ENCODE results near the gene QTRT2.

The QTRT2 gene

DNA sequence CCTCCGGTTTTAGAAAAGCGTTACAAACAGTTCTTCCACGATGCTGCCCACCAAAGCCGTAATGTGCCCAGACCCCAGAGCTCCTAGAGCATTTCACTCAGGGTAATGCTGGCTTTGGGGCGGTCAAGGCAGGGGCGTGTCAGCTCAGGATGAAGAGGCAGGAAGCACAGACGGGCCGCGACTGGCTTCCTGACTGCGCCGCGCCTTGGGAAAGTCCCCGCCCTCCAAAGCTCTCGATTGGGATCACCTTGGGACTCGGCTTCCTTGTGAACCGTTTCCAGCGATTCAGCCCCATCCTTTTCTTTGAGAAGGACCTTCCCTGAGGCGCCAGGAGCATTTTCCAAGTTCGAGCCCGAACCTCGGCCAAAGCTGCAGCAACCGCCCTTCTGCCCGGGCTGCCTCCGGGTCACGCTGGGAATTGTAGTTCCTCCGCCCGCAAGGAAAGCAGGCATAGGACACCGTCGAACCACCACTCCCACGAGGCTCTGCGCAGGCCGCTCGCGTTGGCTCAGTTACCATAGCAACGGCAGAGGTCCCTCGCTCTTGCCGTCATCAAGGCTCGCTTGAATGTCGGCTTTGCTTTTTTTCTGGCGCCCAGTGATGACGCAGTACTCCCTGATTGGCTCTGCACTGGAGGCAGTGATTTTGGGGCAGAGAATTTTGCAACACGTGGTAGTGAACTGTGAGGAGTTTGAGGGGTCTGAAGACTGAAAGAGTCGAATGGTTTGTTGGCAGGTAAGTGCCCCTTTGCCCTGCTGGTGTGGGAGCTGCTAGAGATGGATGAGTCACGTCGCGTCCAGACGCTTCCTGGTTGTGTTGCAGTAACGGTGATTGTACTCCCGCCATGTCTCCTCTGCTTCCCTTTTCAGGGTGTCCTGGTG, at the start of gene QTRT2, which contains the start of gene CCDC191:
TSS of gene QTRT2 (plus strand) at position 608 of the 881 bp plus-strand sequence. CDS start 8,521 bp downstream, outside the sequence.
TSS of gene CCDC191 (minus strand) at position 397 of the 881 bp plus-strand sequence. CDS start at position 337, 60 bp downstream.
- peak; percentile 97 to 98 (median 97) for DNase-seq (ENCODE audit: low read depth in 2 of 3, low spot score in 1 of 3)

DNA sequence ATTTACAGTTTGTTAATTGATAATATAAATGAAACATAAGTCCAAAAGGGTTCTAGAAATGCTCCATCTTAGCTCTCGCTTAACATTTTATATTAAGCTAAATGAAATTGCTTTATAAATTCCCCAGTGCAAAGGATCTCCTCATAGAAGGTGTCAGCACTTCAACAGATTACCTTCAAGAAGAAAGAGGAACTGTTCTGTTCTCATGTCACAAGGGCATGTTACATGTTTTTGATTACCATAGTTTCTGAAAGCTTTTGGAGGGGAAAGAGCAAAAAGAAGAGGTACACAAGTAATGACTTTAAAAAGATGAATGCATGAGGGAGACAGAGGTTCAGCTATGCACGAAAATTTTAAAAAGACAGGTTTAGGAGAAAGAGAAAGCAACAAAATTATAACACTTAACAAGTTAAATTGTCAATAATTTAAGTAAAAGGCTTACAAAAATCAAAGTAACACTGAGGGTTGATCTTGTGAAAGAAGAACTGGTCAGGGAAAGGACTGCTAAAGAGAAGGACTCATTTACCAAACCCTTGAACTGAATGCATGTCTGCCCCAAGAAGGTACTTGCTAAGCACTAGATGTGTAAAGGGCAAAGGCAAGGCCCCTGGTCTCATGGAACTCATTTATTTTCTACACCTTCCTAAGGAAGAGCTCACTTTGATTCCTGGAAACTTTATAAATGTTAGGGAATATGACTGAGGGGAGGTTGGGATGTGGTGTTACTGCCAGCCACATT, 45.3 kb upstream of the QTRT2 start:
- DNase-seq (ENCODE audit: low read depth in 2 of 3, low spot score in 1 of 3), result no peak

DNA sequence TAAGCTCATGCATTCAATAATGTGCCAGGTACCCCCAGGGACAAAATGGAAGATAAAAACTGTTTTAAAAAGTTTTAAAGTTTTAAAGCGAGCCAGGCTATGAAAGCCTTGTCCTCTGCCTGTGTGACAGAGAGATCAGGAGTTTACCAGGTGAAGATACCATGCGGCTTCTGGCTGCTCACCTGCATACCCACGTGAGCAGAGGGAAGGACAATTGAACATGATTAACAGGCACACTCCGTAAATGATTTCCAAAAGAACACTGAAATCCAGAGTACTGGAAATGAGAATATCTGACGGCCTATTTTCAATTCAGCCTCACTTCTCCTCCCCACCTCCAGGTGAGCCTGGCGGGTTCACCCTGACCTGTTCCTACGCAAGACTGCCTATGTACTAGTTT, 42.3 kb upstream of the QTRT2 start:
- no peak for DNase-seq (ENCODE audit: low read depth in 2 of 3, low spot score in 1 of 3)

DNA sequence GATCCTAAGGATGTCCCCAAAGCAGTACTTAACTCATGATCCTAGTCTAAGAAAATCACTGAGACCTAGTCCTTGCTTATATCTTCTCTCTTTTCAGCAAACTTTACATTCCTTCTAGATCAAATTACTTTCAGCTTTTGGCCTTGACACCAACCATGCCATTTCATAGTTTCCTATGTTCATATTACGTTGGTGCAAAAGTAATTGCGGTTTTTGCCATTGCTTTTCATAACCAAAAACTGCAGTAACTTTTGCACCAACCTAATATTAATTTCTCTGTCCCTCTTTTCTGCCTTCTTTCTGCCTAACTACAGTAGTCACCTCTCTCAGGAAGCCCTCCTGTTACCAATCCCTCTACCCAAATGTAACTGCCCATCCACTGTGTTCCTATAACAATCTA, 37.1 kb upstream of the QTRT2 start:
- no peak for DNase-seq (ENCODE audit: low read depth in 2 of 3, low spot score in 1 of 3)

DNA sequence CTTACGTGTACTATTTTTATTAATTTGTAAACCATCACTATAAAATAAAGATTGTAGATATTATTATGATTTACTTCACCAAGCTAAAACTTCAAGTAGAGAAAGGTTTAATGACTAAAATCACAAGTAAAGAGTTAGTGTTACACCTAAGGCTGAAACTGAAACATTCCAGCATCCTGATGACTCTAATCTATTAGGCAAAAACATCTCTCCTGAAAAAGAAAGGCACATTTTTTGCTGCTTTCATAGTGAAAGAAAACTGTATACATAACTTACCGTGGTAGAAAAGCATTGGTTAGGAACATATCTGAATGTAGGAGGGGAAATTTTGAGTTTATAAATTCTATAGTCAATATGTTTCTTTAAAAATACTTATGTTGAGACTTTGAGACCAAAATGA, 35.6 kb upstream of the QTRT2 start:
- no peak for DNase-seq (ENCODE audit: low read depth in 2 of 3, low spot score in 1 of 3)

DNA sequence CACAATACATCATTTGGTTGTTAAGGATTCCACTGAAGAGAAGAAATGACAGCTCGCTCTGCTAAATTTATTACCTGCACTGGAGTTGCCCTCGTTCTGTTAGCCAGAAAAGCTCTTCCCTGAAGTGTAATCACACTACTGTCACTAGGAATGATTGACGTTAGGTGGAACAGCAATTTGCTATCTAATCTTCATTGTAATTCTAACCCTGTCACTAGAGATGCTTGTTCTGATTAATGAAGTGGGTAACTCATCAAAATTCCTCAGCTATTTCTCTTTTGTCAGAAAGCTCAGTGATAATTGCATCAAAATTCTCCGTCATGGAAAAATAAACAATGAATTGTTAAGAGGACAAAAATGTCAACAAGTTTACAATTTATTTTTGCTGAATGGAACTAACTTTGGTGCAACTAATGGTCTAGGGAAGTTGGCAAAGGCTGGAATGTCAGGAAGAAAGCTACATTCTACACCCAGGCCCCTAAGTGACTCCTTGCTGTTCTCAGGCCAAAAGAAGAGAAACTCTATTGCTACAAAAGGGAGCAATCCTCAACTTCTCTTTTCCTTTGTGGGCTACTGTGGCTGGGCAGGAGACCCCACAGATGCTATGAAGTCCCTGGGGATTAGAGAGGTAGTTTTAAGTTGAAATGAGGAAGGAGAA, 34.3 kb upstream of the QTRT2 start:
- no peak for DNase-seq (ENCODE audit: low read depth in 2 of 3, low spot score in 1 of 3)

DNA sequence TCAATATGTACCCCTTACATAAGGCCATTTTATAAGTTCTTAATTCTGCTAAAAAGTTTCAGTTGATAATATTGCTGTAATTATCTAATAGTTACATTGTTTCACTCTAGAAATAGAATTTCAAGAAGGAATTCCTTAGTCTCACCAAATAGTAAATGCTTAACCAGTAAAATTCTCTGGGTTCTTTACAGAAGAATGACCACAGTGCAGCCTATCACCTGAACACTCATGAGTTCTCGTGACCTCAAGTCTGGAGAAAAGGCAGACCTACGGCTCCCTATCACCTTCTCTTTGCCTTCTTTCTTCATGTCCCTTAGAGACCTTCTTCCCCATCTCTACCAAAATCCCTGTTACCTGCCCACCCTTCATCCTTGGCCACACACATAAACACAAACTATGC, 31.1 kb upstream of the QTRT2 start:
- no peak for DNase-seq (ENCODE audit: low read depth in 2 of 3, low spot score in 1 of 3)

DNA sequence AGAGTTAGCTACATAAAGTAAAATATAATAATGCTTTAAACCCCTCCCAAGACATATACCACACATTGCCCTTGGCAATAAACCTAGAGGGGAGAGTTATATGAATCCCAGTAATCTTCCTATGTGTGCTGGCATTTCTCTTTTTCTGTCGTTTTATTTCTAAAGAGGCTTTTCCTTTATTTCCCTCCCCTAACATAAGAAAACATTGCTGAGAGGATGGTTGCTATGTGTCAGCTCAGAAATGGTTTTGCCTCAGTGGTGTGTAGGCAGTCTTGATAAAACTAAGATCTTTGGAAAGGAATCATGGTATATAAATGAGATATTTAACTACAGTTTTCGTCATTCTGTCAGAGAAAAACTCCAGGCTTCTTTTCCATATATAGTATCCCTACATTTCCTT, 30.2 kb upstream of the QTRT2 start:
- DNase-seq (ENCODE audit: low read depth in 2 of 3, low spot score in 1 of 3), result no peak

DNA sequence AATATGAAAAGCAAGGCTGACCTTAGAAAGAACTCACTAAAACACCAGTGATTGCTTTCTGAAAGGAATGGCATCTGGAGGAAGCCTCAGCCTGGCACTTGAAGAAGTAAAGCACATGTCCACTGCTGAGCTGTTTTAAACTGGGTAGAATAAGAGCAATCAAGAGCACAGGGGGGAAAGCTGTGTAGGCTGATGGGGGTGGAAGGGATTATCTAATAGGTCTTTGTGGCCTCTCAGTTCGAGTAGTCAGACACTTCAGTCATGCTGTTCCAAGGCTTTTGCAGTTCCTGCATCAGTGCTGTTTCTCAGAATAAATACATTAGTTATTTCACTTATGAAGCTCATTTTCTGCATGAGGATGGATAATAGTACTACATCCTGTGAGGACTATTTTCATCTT, 22.8 kb upstream of the QTRT2 start:
- DNase-seq (ENCODE audit: low read depth in 2 of 3, low spot score in 1 of 3), result no peak

DNA sequence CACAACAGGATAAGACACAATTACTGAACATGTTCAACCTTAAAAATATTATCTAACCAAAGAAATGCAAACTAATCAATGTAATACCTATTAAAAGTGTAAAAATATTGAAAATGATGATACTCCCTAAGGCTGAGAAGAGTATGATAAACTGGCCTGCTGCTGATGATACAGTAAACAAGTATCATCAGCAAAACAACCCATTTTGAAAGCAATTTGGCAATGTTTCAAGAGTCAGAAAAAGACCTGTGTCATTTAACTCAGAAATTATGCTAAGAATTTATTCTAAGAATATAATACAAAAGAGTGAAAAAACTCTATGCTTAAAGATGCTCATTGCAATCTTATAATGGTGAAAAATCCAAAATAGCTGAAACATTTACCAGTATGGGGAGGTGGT, 22.3 kb upstream of the QTRT2 start:
- DNase-seq (ENCODE audit: low read depth in 2 of 3, low spot score in 1 of 3), result no peak

DNA sequence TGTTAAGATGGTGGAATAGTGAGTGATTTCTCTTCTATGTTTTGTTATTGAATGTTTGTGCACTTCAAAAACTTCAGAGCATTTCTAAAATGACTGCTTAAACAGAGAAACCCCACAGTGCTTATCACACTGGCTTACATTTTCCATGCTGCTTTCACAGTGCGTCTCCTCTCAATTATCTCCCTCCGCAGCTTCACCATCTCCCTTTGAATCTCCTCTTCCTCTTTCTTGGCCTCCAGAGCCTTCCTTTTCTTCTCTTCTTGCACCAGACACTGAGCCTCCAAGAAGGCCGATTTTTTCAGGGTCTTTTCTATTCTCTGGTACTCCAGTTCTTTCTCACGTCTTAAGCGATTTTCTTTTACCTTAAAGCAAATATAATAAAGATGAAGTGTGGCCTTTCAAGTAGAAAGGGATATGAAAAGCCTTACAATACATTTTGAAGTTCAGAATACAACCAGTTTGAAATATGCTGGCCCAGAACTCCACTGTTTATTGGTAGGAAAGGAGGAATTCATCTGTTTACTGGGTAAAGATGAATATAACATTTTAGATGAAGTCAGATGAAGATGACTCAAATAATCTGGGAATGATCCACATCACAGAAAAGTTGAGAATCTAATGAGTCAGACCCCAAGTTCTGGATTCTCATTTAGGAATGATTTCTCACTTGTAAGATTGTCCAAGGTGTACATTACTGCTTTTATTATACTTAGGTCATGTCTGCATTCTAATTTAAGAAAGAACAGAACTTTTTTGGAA, 21.6 kb upstream of the QTRT2 start:
- no peak for DNase-seq (ENCODE audit: low read depth in 2 of 3, low spot score in 1 of 3)

DNA sequence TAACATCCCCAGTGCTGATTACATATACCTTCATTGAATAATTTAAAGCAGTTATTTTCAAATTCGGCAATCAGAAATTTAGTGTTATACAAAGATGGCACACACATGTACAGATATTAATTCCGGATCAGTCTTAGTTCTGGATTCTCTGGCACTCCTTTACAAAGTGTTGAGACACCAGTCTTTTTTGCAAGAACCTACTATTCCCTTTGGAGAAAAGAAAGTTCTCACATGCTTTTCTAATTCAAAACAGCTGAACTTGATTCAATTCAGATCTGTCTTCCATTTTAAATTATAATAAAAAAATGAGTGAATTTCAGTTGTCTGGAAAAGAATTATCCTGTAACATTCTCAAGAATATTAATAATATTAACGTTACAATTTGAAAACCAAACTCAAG, 20.6 kb upstream of the QTRT2 start:
- DNase-seq (ENCODE audit: low read depth in 2 of 3, low spot score in 1 of 3), result no peak

DNA sequence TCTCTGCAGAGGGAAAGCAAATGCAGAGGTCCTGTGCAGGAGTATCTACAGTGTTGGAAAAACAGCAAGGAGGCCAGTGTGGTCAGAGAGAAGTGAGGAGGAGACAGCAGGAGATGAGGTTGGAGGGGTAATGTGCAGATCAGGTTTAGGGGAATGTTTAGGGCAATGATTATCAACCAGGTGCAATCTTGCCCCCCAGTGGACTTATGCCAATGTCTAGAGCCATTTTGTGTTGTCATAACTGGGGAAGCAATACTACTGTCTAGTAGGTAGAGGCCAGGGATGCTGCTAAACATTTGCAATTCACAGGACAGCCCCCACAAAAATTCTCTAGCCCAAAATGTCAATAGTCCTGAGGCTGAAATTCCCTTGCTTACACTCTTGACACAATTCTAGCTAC, 13.3 kb upstream of the QTRT2 start:
- no peak for DNase-seq (ENCODE audit: low read depth in 2 of 3, low spot score in 1 of 3)

DNA sequence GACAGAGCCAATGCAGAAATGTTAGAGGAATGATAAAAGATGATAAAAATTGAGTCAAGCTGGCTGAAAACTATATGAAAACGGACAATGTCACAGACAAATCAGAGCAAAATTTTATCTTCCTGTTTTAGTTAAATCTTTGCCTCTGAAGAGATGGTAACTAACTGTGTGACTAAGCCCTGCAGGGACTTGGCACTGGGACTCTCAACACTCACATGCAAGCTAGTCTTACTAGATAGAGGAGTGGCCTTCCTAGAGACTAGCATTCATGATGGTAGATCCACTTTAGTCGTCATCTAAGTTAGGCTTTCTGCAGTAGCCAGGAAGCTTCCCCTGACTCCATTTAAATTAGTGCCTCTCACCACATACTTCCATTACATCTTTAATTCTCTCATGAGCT, 4.3 kb upstream of the QTRT2 start:
- DNase-seq (ENCODE audit: low read depth in 2 of 3, low spot score in 1 of 3), result no peak

DNA sequence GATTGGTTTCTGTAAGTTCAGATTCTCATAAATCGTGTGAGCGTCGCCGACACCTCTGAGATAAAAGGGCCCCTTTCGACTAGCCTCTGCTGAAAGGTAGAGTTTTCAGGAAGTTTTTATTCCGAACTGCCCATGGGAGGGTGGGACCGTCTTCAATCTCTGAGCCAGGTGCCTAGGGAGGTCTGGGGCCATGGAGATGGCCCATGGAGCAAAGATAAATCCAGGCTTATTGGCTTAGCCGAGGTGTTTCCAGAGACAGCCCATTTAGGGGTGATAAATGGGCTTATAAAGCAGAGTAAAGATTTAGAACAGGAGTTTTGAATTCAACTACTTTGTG, 442 bp downstream of the QTRT2 start:
- DNase-seq (ENCODE audit: low read depth in 2 of 3, low spot score in 1 of 3), result no peak

DNA sequence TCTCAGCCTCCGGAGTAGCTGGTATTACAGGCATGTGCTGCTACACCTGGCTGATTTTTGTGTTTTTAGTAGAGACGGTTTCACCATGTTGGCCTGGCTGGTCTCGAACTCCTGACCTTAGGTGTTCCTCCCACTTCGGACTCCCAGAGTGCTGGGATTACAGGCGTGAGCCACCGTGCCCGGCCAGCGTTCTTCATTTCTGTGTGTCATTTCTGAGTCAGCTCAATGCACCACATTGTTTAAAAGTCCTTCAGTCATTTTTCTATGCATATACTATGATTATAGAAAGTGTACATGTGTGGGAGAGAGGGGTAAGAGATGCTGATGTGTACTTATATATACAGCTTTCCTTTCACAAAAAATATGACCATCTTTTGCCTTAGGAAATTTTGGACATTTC, 2.1 kb downstream of the QTRT2 start:
- no peak for DNase-seq (ENCODE audit: low read depth in 2 of 3, low spot score in 1 of 3)

DNA sequence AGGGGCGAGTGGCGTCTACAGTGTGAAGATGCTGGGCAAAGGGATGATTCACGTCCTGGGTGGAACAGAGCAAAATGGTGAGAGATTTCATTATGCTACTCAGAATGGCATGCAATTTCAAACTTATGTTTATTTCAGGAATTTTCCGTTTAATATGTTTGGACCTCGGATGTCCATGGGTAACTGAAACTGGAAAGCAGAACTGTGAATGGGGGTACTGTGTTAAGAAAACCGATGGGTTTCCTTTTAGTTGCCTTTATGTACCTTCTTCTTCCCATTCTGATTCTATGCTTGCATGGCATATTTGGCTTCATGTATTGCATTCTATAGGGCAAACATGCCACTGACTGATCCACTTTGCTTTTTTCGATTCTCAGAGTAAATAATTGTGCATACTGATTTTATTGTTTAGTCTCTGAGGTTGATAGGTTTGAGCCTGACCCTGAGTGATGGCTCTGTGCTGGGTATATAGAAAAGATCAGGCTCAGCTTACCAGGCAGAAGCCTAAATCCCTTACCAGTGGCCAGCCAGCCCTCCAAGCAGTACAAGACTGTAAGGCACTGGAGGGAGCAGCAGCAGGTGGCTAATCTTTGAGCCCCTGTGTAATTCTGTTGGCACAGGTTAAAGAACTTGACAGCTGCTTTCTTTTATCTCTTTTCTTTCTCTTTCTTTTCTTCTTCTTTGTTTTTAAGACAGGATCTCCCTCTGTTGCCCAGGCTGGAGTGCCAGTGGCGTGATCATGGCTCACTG, 4.5 kb downstream of the QTRT2 start:
- no peak for DNase-seq (ENCODE audit: low read depth in 2 of 3, low spot score in 1 of 3)

DNA sequence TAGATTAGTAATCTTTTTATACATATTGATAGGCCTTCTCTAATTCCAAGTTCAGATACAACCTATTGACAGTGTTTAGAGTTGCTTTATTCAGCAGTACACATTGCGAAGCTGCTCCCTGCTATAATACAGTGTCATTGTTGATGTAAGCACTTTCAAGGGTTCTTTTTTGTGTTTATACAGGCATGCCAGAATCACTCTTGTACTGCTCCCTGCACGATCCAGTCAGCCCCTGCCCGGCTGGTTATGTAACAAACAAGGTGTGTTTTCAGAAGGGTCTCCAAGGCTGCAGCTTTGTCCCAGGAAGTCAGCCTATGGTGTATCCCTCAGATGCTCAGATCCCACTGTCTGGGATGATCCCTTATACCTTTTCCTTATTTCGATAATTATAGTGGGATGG, 11.3 kb downstream of the QTRT2 start:
- no peak for DNase-seq (ENCODE audit: low read depth in 2 of 3, low spot score in 1 of 3)

DNA sequence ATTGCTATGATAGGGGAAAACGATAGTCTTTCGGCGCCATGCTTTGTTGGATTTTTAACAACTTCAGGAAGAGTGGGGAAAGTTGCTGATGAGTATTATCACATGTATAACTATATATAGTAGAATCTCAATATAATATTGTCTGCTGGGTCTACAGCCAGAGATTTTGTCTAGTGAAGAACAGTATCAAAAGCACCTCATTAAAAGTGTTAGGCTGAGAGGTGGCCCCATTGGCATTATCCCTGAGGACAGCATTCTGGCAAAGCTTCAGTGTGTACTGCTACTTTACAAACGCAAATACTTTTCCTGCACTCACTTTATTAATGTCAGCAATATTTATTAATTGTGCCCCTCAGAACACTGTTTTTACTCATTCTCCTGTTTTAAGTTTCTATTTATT, 11.8 kb downstream of the QTRT2 start:
- DNase-seq (ENCODE audit: low read depth in 2 of 3, low spot score in 1 of 3), result no peak

DNA sequence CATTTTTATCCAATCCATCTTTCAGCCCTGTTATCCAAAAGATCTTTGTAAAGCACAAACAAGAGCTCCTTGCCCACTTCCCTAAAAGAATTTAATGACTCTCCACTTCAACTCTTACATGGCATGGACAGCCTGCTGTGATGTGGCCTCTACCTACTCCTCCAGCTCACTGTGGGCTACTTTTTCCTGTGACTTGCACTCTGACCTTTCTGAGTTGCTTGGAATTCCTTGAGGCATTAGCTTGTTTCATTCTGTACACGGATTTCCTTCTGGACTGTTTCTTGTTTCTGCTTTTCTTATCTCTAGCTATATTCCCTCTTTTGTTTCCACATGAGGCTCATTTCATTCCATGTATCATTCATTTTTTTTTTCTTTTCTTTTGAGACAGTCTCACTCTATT, 15.2 kb downstream of the QTRT2 start:
- DNase-seq (ENCODE audit: low read depth in 2 of 3, low spot score in 1 of 3), result no peak

DNA sequence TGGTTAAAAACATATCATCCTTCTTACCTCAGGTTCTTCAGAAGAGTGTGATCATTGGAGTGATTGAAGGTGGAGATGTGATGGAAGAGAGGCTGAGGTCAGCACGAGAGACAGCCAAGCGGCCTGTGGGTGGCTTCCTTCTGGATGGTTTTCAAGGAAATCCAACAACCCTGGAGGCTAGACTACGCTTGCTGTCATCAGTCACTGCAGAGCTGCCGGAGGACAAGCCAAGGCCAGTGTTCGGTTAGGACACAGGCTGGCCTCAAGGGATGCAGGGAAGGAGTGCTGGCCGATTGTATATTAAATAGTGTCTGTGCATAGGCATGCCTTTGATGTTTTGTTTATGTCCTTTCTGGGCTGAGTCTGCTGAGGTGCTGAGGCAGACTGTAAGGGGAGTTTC, 20.2 kb downstream of the QTRT2 start:
- DNase-seq (ENCODE audit: low read depth in 2 of 3, low spot score in 1 of 3), result no peak
